Activated naive CD4-positive, alpha-beta T cell treated with anti-CD3 and anti-CD28 coated beads, Interleukin-2, amount 50 U/mL, for 24 hours (primary cell): ENCODE measurements around the gene NF1.
"Not testable (repeated sequence)": the region's sequence is repeated elsewhere in the genome, so short reads cannot be mapped to it uniquely, and the experiment has no call there.

Experiments
- H3K27ac Mint-ChIP-seq: one replicate; pipeline ENCODE4 v1.8.0; 2021; ENCODE audit warnings: mild to moderate bottlenecking, mixed read lengths
- H3K27me3 Mint-ChIP-seq: one replicate; pipeline ENCODE4 v1.8.0; 2021; ENCODE audit warnings: mixed read lengths
- H3K36me3 Mint-ChIP-seq: one replicate; pipeline ENCODE4 v1.8.0; 2021; ENCODE audit warnings: mixed read lengths
- H3K4me1 Mint-ChIP-seq: one replicate; pipeline ENCODE4 v1.8.0; 2021; ENCODE audit warnings: mixed read lengths
- H3K4me3 Mint-ChIP-seq: one replicate; pipeline ENCODE4 v1.8.0; 2021; ENCODE audit warnings: mild to moderate bottlenecking, mixed read lengths
- H3K9me3 Mint-ChIP-seq: one replicate; pipeline ENCODE4 v1.8.0; 2021; ENCODE audit warnings: mixed read lengths

Gene NF1

DNA sequence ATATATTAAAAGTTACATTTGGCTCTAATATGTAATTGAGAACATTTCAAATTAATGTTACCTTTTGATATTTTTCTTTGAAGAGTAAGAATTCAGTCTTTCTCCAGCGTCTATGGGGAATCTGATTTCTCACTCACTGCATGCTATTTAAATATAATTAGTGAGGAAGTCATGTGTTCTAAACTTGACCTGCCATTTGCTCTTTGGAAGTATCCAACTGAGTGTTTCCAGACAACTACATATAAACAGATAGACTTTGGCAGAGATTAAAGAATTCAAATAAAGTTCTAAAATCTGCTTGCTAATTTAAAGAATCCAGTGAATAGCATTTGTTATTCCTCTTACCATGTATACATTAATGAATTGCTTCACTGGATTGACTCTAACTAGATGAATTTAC lies 178.7 kb downstream of the NF1 start:
- no peak overlapping the region for H3K4me3 Mint-ChIP-seq
- H3K4me1 Mint-ChIP-seq, result no peaks in the 10 kb centered on the region

DNA sequence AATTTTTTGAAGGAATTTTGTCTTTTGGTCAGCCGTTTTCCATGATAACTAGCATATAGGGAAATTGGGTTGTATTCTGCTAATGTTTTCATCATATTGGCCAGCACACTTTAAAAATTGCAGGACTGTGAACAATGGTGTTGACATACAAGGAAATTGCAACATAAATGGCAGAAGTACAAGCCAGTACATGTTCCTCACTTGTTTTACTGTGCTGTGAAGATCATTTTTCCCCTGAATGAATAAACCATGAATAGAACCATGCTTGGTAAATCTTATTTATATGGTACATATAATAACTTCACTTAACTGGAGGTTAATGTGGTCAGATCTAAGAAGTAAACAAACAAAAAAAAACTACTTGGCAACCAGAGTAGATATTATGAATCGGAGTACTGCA lies 179.5 kb downstream of the NF1 start:
- H3K4me1 Mint-ChIP-seq, result no peaks in the 10 kb centered on the region
- H3K9me3 Mint-ChIP-seq, result no peaks in the 10 kb centered on the region
- H3K4me3 Mint-ChIP-seq, result no peak overlapping the region
- no peaks in the 10 kb centered on the region for H3K27me3 Mint-ChIP-seq
- H3K27ac Mint-ChIP-seq, result no peak overlapping the region
- H3K36me3 Mint-ChIP-seq, result peaks cover 14% of the 10 kb centered on the region

More for the DNA sequence above, 178.7 kb downstream of the NF1 start:
- H3K9me3 Mint-ChIP-seq, result no peaks in the 10 kb centered on the region
- H3K36me3 Mint-ChIP-seq, result peaks cover 17% of the 10 kb centered on the region
- no peaks in the 10 kb centered on the region for H3K27me3 Mint-ChIP-seq
- H3K27ac Mint-ChIP-seq, result no peak overlapping the region

DNA sequence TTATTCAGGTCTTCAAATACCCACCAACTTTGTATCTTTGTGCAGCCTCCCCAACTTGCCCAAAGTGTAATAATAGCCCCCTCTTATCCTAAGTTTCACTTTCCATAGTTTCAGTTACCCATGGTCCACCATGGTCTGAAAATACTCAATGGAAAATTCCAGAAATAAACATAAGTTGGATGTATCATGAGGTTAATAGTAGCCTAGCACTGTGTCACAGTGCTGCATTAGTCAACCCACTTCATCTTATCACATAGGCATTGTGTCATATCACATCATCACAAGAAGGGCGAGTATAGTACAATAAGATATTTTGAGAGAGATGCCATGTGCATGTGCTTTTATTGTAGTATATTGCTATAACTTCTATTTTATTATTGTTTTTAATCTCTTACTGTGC lies 180.3 kb downstream of the NF1 start:
- Mint-ChIP-seq H3K4me3 (no peak overlapping the region), H3K36me3 (peaks cover 15% of the 10 kb centered on the region), H3K9me3 (no peaks in the 10 kb centered on the region), H3K27me3 (no peaks in the 10 kb centered on the region), H3K4me1 (no peaks in the 10 kb centered on the region), H3K27ac (no peak overlapping the region)

DNA sequence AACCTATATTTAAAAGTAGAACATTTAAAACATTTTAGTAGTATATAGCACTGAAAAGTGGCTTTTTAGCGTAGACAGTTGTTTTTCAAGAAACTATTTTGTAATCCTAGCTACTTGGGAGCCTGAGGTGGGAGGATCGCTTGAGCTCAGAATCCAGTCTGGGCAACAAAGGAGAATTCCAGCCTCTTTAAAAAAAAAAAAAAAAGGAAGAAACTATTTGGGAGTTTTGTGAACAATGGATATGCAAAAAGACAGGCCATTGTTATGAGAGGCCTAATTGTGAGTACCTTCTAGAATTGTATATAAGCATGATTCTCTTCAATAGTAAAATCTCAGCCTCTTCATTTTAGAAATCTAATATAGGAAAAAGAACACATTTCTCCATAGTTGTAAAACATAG lies 184.6 kb downstream of the NF1 start:
- Mint-ChIP-seq H3K27ac (no peak overlapping the region), H3K4me1 (no peaks in the 10 kb centered on the region)

DNA sequence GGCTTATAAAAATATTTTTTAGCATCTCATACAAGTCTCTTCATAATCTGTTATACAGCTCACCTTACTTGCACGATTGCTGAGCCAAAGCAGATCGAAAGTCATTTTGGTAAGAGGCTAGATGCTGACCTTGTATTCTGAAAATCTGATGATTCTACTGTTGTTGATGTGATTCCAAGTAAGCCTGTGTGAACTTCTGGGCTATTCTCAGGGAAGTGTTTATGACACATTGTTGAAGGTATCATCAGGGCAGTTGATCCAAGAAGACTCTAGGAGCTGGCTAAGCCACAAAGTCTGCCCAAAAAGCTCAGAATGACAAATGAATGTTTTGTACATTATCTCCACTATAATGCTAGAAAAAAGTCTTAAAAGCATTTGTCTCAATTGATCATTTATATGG lies 186.3 kb downstream of the NF1 start:
- H3K27me3 Mint-ChIP-seq, result no peaks in the 10 kb centered on the region
- no peak overlapping the region for H3K27ac Mint-ChIP-seq
- no peak overlapping the region for H3K4me3 Mint-ChIP-seq
- H3K4me1 Mint-ChIP-seq, result no peaks in the 10 kb centered on the region
- no peaks in the 10 kb centered on the region for H3K9me3 Mint-ChIP-seq
- peaks cover 7% of the 10 kb centered on the region for H3K36me3 Mint-ChIP-seq

More for the DNA sequence above, 184.6 kb downstream of the NF1 start:
- no peaks in the 10 kb centered on the region for H3K9me3 Mint-ChIP-seq
- no peaks in the 10 kb centered on the region for H3K27me3 Mint-ChIP-seq
- H3K4me3 Mint-ChIP-seq, result no peak overlapping the region
- peaks cover 11% of the 10 kb centered on the region for H3K36me3 Mint-ChIP-seq

DNA sequence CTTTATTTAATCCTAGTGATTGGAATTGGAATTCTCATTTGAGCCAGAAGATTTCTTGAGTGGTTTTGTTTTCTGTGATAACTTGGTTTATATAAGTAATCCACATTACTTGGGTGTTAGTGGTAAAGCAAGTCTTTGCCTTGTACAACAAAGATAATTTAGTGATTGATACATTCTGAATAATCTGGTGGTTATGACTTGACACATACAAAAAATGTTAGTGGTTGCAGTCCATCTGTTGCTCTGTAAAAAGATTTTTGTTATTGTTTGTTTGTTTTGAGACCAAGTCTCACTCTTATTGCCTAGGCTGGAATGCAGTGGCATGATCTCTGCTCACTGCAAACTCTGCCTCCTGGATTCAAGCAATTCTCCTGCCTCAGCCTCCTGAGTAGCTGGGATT lies 189.1 kb downstream of the NF1 start:
- H3K4me3 Mint-ChIP-seq, result no peak overlapping the region
- no peak overlapping the region for H3K27ac Mint-ChIP-seq
- H3K27me3 Mint-ChIP-seq, result no peaks in the 10 kb centered on the region
- H3K36me3 Mint-ChIP-seq, result peaks cover 3% of the 10 kb centered on the region
- H3K4me1 Mint-ChIP-seq, result peaks cover 14% of the 10 kb centered on the region
- H3K9me3 Mint-ChIP-seq, result no peaks in the 10 kb centered on the region

DNA sequence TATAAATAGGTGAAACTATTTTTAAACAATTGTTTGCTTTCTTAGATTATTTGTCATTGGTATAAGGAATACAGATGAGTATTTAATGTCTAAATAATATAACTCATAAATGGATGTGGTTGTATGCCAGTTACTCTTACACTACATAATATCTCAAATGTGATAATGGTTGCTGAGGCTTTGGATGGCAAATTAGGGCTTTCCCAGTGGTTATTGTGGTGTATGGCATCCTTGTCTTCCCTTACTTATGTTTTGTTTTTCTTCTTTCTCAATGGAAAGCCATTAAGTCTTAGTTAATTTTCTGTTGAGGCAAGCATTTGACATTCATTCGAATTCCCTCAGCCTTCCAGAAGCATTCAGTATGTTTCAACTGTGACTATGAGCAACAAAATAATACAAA lies 191.8 kb downstream of the NF1 start:
- Mint-ChIP-seq H3K4me3 (no peak overlapping the region), H3K27me3 (no peaks in the 10 kb centered on the region), H3K9me3 (no peaks in the 10 kb centered on the region), H3K27ac (no peak overlapping the region), H3K4me1 (peaks cover 30% of the 10 kb centered on the region), H3K36me3 (peaks cover 3% of the 10 kb centered on the region)

DNA sequence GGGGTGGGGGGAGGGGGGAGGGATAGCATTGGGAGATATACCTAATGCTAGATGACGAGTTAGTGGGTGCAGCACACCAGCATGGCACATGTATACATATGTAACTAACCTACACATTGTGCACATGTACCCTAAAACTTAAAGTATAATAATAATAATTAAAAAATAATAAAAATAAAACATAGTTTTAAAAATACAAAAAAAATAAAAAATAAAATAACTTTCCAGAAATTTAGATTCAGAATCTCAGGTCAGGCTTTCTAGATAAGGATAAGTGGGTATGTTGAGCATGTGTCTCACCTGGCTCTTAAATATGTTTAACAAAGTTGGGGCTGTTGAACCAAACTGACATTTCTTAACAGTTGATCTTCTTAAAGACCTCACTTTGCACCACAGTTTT lies 193.2 kb downstream of the NF1 start:
- H3K36me3 Mint-ChIP-seq, H3K4me3 Mint-ChIP-seq, H3K27ac Mint-ChIP-seq, H3K9me3 Mint-ChIP-seq, H3K27me3 Mint-ChIP-seq: not testable (repeated sequence)
- peaks cover 30% of the 10 kb centered on the region for H3K4me1 Mint-ChIP-seq

DNA sequence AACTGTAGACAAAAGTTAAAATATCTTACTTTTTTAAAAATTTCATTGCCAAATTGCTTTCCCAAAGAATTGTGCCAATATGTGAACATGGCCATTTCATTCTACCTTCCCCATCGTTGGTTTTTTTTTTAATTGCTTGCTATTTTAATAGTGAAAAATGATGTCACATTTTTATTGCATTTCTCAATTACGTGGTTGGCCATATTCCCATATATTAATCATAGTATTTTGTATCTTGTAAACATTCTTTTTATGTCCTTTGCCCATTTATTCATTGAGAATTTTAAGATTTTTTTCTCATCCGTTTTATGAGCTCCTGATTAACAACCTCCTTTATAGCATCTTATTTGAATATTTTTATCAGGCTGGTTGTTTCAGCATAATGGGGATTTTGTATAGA lies 195.0 kb downstream of the NF1 start:
- no peaks in the 10 kb centered on the region for H3K27me3 Mint-ChIP-seq
- H3K4me1 Mint-ChIP-seq, result peaks cover 30% of the 10 kb centered on the region
- no peak overlapping the region for H3K4me3 Mint-ChIP-seq
- no peak overlapping the region for H3K27ac Mint-ChIP-seq
- peaks cover 3% of the 10 kb centered on the region for H3K36me3 Mint-ChIP-seq
- H3K9me3 Mint-ChIP-seq, result no peaks in the 10 kb centered on the region

DNA sequence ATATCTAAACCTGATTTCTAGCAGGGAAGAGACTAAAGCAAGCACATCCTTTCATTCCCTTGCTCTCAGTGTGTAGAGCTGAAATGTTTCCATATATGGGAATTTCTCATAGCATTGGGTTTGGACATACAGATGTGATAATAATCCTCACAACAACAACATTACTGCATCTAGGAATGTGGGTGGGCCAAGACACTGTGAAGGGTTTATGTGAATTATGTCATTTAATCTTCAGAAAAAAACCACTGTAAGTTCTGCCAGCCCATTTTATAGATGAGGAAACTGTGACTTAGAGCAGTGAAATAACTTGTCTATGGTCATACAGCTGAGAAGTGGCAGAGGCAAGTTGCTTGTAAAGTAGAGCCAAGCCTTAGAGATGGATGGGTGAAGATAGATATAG lies 197.0 kb downstream of the NF1 start:
- no peak overlapping the region for H3K4me3 Mint-ChIP-seq
- H3K27ac Mint-ChIP-seq, result no peak overlapping the region

DNA sequence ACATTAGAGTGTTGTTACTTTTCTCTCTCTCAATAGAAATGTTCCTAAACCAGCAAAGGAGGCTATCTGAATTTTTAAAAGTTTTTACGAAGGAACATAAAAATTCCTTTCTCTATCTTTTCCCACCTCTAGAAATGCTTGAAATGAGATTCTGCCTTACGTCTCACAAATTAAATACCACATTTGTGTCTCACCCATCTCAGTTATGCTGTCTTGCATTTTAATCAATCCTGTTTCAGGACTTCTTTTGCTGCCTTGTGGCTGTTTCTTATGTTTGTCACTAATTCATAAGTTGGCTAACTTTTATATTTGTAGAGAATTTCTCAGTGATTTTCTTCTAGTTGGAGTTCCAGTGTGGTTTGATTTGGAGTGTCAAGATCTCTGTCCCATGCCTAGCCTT lies 198.8 kb downstream of the NF1 start:
- Mint-ChIP-seq H3K27me3 (no peaks in the 10 kb centered on the region), H3K4me3 (no peak overlapping the region), H3K4me1 (peaks cover 27% of the 10 kb centered on the region), H3K27ac (no peak overlapping the region), H3K36me3 (peaks cover 5% of the 10 kb centered on the region), H3K9me3 (no peaks in the 10 kb centered on the region)

More for the DNA sequence above, 197.0 kb downstream of the NF1 start:
- H3K27me3 Mint-ChIP-seq, result no peaks in the 10 kb centered on the region
- peaks cover 36% of the 10 kb centered on the region for H3K4me1 Mint-ChIP-seq
- peaks cover 5% of the 10 kb centered on the region for H3K36me3 Mint-ChIP-seq
- no peaks in the 10 kb centered on the region for H3K9me3 Mint-ChIP-seq

DNA sequence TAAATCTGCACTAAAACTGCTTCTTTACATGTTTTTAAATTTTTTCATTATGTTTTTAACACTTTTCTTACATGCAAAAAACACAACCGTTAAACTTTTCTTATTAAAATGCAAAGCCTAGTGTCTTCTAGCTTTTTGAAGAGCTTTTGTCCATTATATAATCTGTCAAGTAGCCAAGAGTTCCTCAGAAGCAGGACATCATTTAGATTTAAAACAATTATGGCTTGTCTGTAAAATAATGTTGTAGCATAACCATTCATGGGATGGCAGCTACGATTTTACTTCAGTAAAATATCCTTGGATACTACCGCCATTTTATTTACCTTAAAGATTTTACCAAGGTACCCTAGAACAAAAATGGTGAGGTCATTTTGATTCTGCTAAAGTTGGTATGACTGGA lies 199.5 kb downstream of the NF1 start:
- no peaks in the 10 kb centered on the region for H3K9me3 Mint-ChIP-seq
- no peak overlapping the region for H3K4me3 Mint-ChIP-seq
- H3K36me3 Mint-ChIP-seq, result peaks cover 5% of the 10 kb centered on the region
- peaks cover 24% of the 10 kb centered on the region for H3K4me1 Mint-ChIP-seq
- no peaks in the 10 kb centered on the region for H3K27me3 Mint-ChIP-seq
- no peak overlapping the region for H3K27ac Mint-ChIP-seq

DNA sequence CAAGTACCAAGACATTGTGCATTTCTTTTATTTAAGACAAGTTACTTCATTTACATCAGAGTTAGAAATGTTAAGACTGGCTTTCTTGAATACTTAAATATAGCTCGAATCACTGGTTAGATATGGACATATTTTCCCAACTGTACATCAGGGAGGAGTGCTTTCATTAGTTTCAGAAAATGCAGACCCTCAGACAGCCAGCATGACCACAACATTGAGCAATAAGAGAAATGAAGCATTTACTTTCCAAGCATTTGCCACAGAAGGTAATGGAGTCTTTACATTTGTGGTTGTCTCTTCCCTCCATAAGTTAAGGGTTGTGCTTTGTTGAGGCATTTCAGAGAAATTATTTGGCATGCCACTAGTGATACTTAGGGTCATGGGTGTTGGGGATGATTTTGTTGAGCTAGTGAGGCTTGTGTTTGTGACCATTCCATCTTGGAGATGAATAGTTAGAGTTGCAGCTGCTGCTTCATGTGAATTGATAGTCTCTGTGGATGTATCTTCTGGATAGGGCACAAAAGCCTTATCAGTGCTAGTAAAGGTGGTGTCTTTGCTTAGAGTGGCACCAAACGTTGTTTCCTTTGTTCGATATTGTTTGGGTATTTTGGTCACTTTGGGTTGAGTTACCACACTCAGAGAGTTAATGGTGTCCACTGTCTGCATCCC lies 200.2 kb downstream of the NF1 start:
- Mint-ChIP-seq H3K9me3 (no peaks in the 10 kb centered on the region), H3K4me3 (no peak overlapping the region), H3K36me3 (peaks cover 5% of the 10 kb centered on the region), H3K27ac (no peak overlapping the region), H3K27me3 (no peaks in the 10 kb centered on the region), H3K4me1 (peaks cover 25% of the 10 kb centered on the region)

DNA sequence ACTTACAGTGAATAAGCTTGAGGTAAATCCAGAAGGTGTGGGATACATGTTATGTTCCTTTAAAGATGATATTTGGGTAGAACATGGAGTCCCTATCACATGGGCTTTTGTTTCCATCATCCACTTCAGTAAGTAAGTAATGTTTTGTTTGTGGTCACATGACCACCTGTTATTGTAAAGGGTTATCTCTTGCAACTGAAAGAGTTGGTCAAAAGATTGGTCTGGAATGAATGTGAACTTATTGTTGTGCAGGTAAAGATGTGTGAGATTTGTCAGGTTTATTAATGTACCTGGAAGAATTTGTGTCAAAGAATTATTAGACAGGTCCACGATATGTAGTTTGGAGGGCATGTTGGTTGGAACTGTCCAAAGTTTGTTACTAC lies 200.7 kb downstream of the NF1 start:
- no peaks in the 10 kb centered on the region for H3K9me3 Mint-ChIP-seq
- H3K4me3 Mint-ChIP-seq, result no peak overlapping the region
- H3K27ac Mint-ChIP-seq, result no peak overlapping the region
- peaks cover 24% of the 10 kb centered on the region for H3K4me1 Mint-ChIP-seq
- H3K36me3 Mint-ChIP-seq, result peaks cover 5% of the 10 kb centered on the region
- H3K27me3 Mint-ChIP-seq, result no peaks in the 10 kb centered on the region

DNA sequence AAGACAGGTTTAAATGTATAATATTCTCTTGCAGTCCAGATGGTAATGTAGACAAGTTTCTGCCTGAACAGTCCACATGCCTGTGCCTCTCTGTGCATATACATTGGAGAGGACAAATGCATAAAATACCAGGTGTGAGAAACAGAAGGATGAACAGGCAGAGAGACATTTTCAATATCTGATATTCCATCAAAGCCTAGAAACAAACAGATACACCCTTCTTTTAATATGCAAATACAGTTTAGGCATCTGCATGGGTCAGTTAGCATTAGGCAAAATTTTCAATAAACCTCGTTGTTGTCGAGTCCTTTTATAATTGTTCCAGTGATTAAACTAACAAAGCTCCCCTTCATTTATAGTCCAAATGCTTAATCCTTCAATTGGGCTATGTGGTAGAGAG lies 201.4 kb downstream of the NF1 start:
- peaks cover 28% of the 10 kb centered on the region for H3K4me1 Mint-ChIP-seq
- no peak overlapping the region for H3K4me3 Mint-ChIP-seq
- peaks cover 5% of the 10 kb centered on the region for H3K36me3 Mint-ChIP-seq
- H3K27me3 Mint-ChIP-seq, result no peaks in the 10 kb centered on the region
- H3K27ac Mint-ChIP-seq, result no peak overlapping the region
- H3K9me3 Mint-ChIP-seq, result no peaks in the 10 kb centered on the region

DNA sequence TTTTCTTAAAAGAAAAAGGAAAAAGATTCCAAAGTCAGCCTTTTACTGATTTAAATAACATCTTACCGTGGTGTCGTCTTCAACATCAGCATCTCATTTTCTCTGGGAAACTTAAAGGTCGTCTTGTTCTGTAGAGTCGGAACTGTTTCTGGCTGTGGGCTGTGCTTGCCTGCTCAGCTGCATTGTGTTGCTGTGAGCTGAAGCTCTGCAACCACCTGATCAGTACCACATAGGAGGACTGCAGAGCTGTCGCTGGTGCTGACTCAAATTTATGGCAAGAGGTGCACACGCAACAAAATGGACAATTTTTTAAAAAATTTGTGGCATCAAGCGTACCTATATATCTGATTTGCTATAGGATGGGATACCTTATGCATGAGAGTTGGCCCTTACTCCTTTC lies 202.3 kb downstream of the NF1 start, which contains the start of gene OMG:
OMG (minus strand) TSS at position 150 of the 400 bp plus-strand sequence. CDS start 908 bp downstream, outside the sequence.
- H3K9me3 Mint-ChIP-seq, result no peaks in the 10 kb centered on the region
- no peaks in the 10 kb centered on the region for H3K27me3 Mint-ChIP-seq
- H3K4me1 Mint-ChIP-seq, result peaks cover 38% of the 10 kb centered on the region
- peaks cover 1% of the 10 kb centered on the region for H3K36me3 Mint-ChIP-seq
- H3K4me3 Mint-ChIP-seq, result no peak within 1 kb of the TSS
- H3K27ac Mint-ChIP-seq, result no peak within 1 kb of the TSS

DNA sequence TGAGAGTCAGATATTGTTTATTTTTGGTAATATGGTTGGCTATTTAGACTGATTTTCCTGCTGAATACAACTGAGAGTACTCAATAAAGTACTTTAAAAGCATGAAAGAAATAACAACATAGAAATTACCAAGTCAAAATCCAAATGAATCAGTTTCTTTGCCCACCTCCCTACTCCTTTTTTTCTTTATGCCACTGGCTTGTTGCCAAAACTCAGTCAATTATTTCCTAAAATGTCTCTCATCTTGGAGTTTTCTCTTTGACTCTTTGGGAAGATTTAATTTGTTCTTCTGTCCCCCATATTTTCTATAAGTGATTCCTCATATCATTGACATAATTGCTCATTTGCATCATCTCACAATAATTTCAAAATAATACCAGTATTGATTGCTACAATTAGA lies 204.8 kb downstream of the NF1 start:
- Mint-ChIP-seq H3K9me3 (peaks cover 7% of the 10 kb centered on the region), H3K27ac (peak overlapping the region; percentile 53), H3K27me3 (no peaks in the 10 kb centered on the region), H3K4me1 (peaks cover 62% of the 10 kb centered on the region), H3K4me3 (no peak overlapping the region), H3K36me3 (peaks cover 13% of the 10 kb centered on the region)
